Cerebellar cortex (tissue), 1 donor: ENCODE data around the gene CDC27.
"Not testable (repeated sequence)": the region's sequence is repeated elsewhere in the genome, so short reads cannot be mapped to it uniquely, and the experiment has no call there.

Experiments
- DNase-seq: peaks from one replicate; pipeline ENCODE4 v3.0.0-alpha.2; 2015; ENCODE audit warnings: low spot score

The CDC27 gene

DNA sequence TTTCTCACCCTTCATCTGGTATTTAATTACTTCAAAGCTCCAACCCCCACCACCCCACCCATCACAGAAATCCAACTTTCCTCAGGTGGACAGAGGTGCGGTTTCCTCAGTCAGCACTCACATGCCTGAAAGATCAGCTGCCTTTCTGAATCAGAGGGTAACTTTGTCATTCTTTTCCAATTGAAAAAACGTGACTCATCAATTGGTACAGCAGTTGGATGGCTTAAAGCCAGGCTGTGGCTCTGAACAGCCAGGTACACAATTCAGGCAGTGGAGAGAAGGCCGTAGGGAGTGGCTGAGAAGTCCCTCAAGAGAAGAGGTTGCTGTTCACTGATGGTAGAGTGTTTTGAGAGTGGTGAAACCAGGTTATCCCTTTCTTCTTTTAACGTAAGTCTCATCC, 118.8 kb downstream of the CDC27 start:
- DNase-seq, result not testable (repeated sequence)
